WERI-Rb-1 (cell line): ENCODE results near the gene UBR4.

Experiments used
- DNase-seq: peaks from one replicate; pipeline ENCODE4 v3.0.0-alpha.2; 2020
- H3K27ac ChIP-seq: fragments of 250-450 bp; sonication (Bioruptor Pico); 2 replicates; pipeline ENCODE4 v1.5.1; 2020; ENCODE audit warnings: mild to moderate bottlenecking, moderate library complexity
- H3K27me3 ChIP-seq: fragments of 250-450 bp; sonication (Bioruptor Pico); 2 replicates; pipeline ENCODE4 v1.5.1; 2021; ENCODE audit warnings: mild to moderate bottlenecking, low read depth, moderate library complexity; ENCODE audit not compliant: insufficient read depth, severe bottlenecking
- H3K36me3 ChIP-seq: fragments of 250-450 bp; sonication (Bioruptor Pico); 2 replicates; pipeline ENCODE4 v1.5.1; 2020; ENCODE audit warnings: mild to moderate bottlenecking, moderate library complexity
- H3K4me3 ChIP-seq: 2 replicates; pipeline ENCODE4 v1.5.1; 2011; ENCODE audit warnings: low read depth, mild to moderate bottlenecking, control low read depth, low read length
- H3K9me3 ChIP-seq: fragments of 250-450 bp; sonication (Bioruptor Pico); 2 replicates; pipeline ENCODE4 v1.5.1; 2021; ENCODE audit warnings: mild to moderate bottlenecking, moderate library complexity; ENCODE audit not compliant: severe bottlenecking
- CTCF ChIP-seq: IDR thresholded peaks from 2 replicates; pipeline ENCODE4 v1.5.1; 2011; ENCODE audit warnings: low read depth, mild to moderate bottlenecking, control low read depth, inconsistent platforms, low read length

Gene UBR4

GRCh38 chr1:19179597-19180264, 30.3 kb downstream of the UBR4 start:
- TF ChIP-seq CTCF, result peak; percentile 50
- H3K27ac ChIP-seq, result no peak overlapping the region
- H3K9me3 ChIP-seq, result no peaks in the 10 kb centered on the region
- H3K36me3 ChIP-seq, result peaks cover 71% of the 10 kb centered on the region
- DNase-seq, result peak; percentile 33
- H3K27me3 ChIP-seq, result no peaks in the 10 kb centered on the region
- H3K4me3 ChIP-seq, result no peak overlapping the region

GRCh38 chr1:19178734-19179398, 31.2 kb downstream of the UBR4 start:
- Histone ChIP-seq H3K9me3 (no peaks in the 10 kb centered on the region), H3K36me3 (peaks cover 71% of the 10 kb centered on the region), H3K27ac (no peak overlapping the region), H3K27me3 (no peaks in the 10 kb centered on the region), H3K4me3 (no peak overlapping the region)
- no peak for DNase-seq
- no peak for TF ChIP-seq CTCF

- H3K36me3 ChIP-seq, result peaks cover 71% of the 10 kb centered on the region
- H3K27me3 ChIP-seq, result no peaks in the 10 kb centered on the region
- no peak overlapping the region for H3K4me3 ChIP-seq
- no peak for DNase-seq
- no peaks in the 10 kb centered on the region for H3K9me3 ChIP-seq
- no peak for TF ChIP-seq CTCF
- H3K27ac ChIP-seq, result no peak overlapping the region
Observed at GRCh38 chr1:19177811-19178210, 32.3 kb downstream of the UBR4 start.

GRCh38 chr1:19169642-19170041, 40.4 kb downstream of the UBR4 start:
- DNase-seq, result no peak
- no peaks in the 10 kb centered on the region for H3K27me3 ChIP-seq
- 0 out of 2 replicates have a peak overlapping the region, but pooled peaks have one; percentile 17 for H3K27ac ChIP-seq
- TF ChIP-seq CTCF, result no peak
- H3K4me3 ChIP-seq, result no peak overlapping the region
- no peaks in the 10 kb centered on the region for H3K9me3 ChIP-seq
- peaks cover 95% of the 10 kb centered on the region for H3K36me3 ChIP-seq

GRCh38 chr1:19167140-19167539, 42.9 kb downstream of the UBR4 start:
- Histone ChIP-seq H3K27ac (no peak overlapping the region), H3K4me3 (no peak overlapping the region), H3K27me3 (no peaks in the 10 kb centered on the region), H3K36me3 (peaks cover 95% of the 10 kb centered on the region), H3K9me3 (no peaks in the 10 kb centered on the region)
- no peak for DNase-seq
- TF ChIP-seq CTCF, result no peak

GRCh38 chr1:19166066-19166465, 44.0 kb downstream of the UBR4 start:
- Histone ChIP-seq H3K36me3 (peaks cover 95% of the 10 kb centered on the region), H3K4me3 (no peak overlapping the region), H3K9me3 (no peaks in the 10 kb centered on the region), H3K27ac (no peak overlapping the region), H3K27me3 (no peaks in the 10 kb centered on the region)
- no peak for DNase-seq
- no peak for TF ChIP-seq CTCF
